Neural progenitor cell (in vitro differentiated cells): ENCODE measurements around the gene SNCAIP. TPM values are rescaled to one million over a fixed set of nuclear protein-coding genes. Genes with fewer than 3 reads are reported as not detected.
"Not testable (repeated sequence)": the region's sequence is repeated elsewhere in the genome, so short reads cannot be mapped to it uniquely, and the experiment has no call there.

Experiments
- DNase-seq: peaks from one replicate; pipeline ENCODE4 v3.0.0-alpha.2; 2016; ENCODE audit warnings: low spot score
- H2AFZ ChIP-seq: fragments of 200-600 bp; sonication (generic); replicated peaks from 2 replicates; pipeline ENCODE4 v1.6.1; 2016; ENCODE audit warnings: antibody characterized with exemption
- H3F3A ChIP-seq: fragments of 200-600 bp; sonication (generic); 2 replicates; pipeline ENCODE4 v1.6.1; 2016; ENCODE audit warnings: antibody characterized with exemption, low read depth
- H3K27ac ChIP-seq: fragments of 200-600 bp; sonication (generic); 2 replicates; pipeline ENCODE4 v1.5.1; 2016; ENCODE audit warnings: mild to moderate bottlenecking
- H3K27me3 ChIP-seq: fragments of 200-600 bp; sonication (generic); 2 replicates; pipeline ENCODE4 v1.6.1; 2016; ENCODE audit warnings: mild to moderate bottlenecking, moderate library complexity
- H3K36me3 ChIP-seq: fragments of 200-600 bp; sonication (generic); 2 replicates; pipeline ENCODE4 v1.5.1; 2016
- H3K4me1 ChIP-seq: fragments of 200-600 bp; sonication (generic); 2 replicates; pipeline ENCODE4 v1.6.1; 2016; ENCODE audit warnings: mixed run types
- H3K4me2 ChIP-seq: fragments of 200-600 bp; sonication (generic); 2 replicates; pipeline ENCODE4 v1.6.1; 2016
- H3K4me3 ChIP-seq: fragments of 200-600 bp; sonication (generic); 2 replicates; pipeline ENCODE4 v1.5.1; 2016
- H3K79me2 ChIP-seq: fragments of 200-600 bp; sonication (generic); 2 replicates; pipeline ENCODE4 v1.6.1; 2016; ENCODE audit warnings: low read depth
- H3K9ac ChIP-seq: fragments of 200-600 bp; sonication (generic); 2 replicates; pipeline ENCODE4 v1.6.1; 2016
- H3K9me3 ChIP-seq: fragments of 200-600 bp; sonication (generic); 2 replicates; pipeline ENCODE4 v1.5.1; 2016; ENCODE audit warnings: low read depth
- H4K20me1 ChIP-seq: fragments of 200-600 bp; sonication (generic); 2 replicates; pipeline ENCODE4 v1.6.1; 2016; ENCODE audit warnings: low read depth
- H3K27ac Mint-ChIP-seq: 3 replicates; pipeline ENCODE4 v1.8.0; 2021; ENCODE audit warnings: mixed read lengths
- H3K27me3 Mint-ChIP-seq: 2 replicates; pipeline ENCODE4 v1.8.0; 2022; ENCODE audit warnings: low read depth, mild to moderate bottlenecking, inconsistent platforms, moderate library complexity, mixed read lengths; ENCODE audit not compliant: insufficient read depth
- H3K36me3 Mint-ChIP-seq: 3 replicates; pipeline ENCODE4 v1.8.0; 2021; ENCODE audit warnings: mixed read lengths
- H3K4me1 Mint-ChIP-seq: 3 replicates; pipeline ENCODE4 v1.8.0; 2021; ENCODE audit warnings: mixed read lengths
- H3K4me3 Mint-ChIP-seq: 3 replicates; pipeline ENCODE4 v1.8.0; 2021; ENCODE audit warnings: mild to moderate bottlenecking, moderate library complexity, mixed read lengths
- H3K9me3 Mint-ChIP-seq: 3 replicates; pipeline ENCODE4 v1.8.0; 2020; ENCODE audit warnings: mixed read lengths
- EZH2 ChIP-seq: fragments of 200-600 bp; sonication (generic); IDR thresholded peaks from 2 replicates; pipeline ENCODE4 v1.6.1; 2017; ENCODE audit warnings: antibody characterized with exemption, mild to moderate bottlenecking, moderate library complexity
- EZH2phosphoT487 ChIP-seq: fragments of 200-600 bp; sonication (generic); IDR thresholded peaks from 2 replicates; pipeline ENCODE4 v1.6.1; 2017; ENCODE audit warnings: antibody characterized with exemption
- total RNA-seq: library from RNA; depleted of rRNA; stranded (reverse); fragments of >200 nt; gene quantifications from 2 replicates; pipeline ENCODE4 v1.2.3, GENCODE V29; 2015; ENCODE audit warnings: low replicate concordance
- TF ChIP-seq, protein P1 (sequence below): fragments of 200-600 bp; sonication (generic); IDR thresholded peaks from 2 replicates; pipeline ENCODE4 v1.5.1; 2017; ENCODE audit warnings: antibody characterized with exemption, mild to moderate bottlenecking

Gene SNCAIP
- total RNA-seq, 1 donor from 2014 or later, result 4.8 TPM

DNA sequence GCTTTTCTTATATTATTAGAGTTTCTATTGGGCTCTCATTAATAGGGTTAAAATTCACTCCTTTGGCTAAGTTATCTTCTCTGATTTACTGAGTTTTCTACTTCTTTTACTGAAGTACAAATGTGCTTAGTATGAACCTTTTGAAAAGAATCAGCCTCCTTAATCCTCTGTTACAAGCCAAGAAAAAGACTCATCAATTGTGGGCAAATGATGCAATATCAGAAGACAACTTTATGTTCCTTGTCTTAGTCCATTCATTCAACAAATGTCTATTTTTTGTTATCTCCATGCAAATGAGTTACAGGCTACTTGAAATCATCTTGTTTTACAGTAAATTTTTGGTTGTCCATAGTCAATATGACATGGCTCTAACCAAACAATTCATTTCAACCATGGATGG is 40.3 kb downstream of the SNCAIP start:
- H3K36me3 ChIP-seq, result no peaks in the 10 kb centered on the region
- no peaks in the 10 kb centered on the region for H3K79me2 ChIP-seq
- no peak overlapping the region for H3K4me3 Mint-ChIP-seq
- no peaks in the 10 kb centered on the region for H3K27me3 ChIP-seq
- peaks cover 11% of the 10 kb centered on the region for H3K4me1 Mint-ChIP-seq
- H3K27ac Mint-ChIP-seq, result no peak overlapping the region
- DNase-seq, result no peak
- no peaks in the 10 kb centered on the region for H3K9me3 Mint-ChIP-seq
- H2AFZ ChIP-seq, result no peak overlapping the region
- TF ChIP-seq EZH2, result no peak
- TF ChIP-seq EZH2phosphoT487, result no peak
- no peak overlapping the region for H3K4me3 ChIP-seq
- H3K4me2 ChIP-seq, result no peak overlapping the region
- H3K36me3 Mint-ChIP-seq, result no peaks in the 10 kb centered on the region
- H3K27ac ChIP-seq, result no peak overlapping the region
- no peak overlapping the region for H3K9ac ChIP-seq
- H3K27me3 Mint-ChIP-seq, result no peaks in the 10 kb centered on the region
- H3K9me3 ChIP-seq, result no peaks in the 10 kb centered on the region
- H3F3A ChIP-seq, result no peaks in the 10 kb centered on the region
- H3K4me1 ChIP-seq, result peaks cover 16% of the 10 kb centered on the region
- no peaks in the 10 kb centered on the region for H4K20me1 ChIP-seq

DNA sequence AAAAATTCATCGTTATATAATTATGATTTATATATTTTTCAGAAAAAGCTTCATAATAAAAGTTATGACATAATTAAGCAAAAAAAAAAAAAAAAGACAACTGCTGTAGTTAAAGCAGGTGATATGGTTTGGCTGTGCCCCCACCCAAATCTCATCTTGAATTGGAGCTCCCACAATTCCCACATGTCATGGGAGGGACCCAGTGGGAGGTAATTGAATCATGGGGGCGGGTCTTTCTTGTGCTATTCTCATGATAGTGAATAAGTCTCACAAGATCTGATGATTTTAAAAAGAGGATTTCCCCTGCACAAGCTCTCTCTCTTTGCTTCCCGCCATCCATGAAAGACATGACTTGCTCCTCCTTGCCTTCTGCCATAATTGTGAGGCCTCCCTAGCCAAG is 41.3 kb downstream of the SNCAIP start:
- H3K27ac Mint-ChIP-seq, H3K27me3 ChIP-seq, H3K36me3 ChIP-seq, H3K4me3 ChIP-seq, H3K9me3 Mint-ChIP-seq, H3K27me3 Mint-ChIP-seq, H3K9ac ChIP-seq, H2AFZ ChIP-seq, H3K4me3 Mint-ChIP-seq, H3K36me3 Mint-ChIP-seq, DNase-seq, H3F3A ChIP-seq, H4K20me1 ChIP-seq, H3K9me3 ChIP-seq, H3K79me2 ChIP-seq, H3K27ac ChIP-seq: not testable (repeated sequence)
- Histone ChIP-seq H3K4me2 (peak overlapping the region; percentile 59), H3K4me1 (peaks cover 16% of the 10 kb centered on the region)
- peaks cover 12% of the 10 kb centered on the region for H3K4me1 Mint-ChIP-seq

DNA sequence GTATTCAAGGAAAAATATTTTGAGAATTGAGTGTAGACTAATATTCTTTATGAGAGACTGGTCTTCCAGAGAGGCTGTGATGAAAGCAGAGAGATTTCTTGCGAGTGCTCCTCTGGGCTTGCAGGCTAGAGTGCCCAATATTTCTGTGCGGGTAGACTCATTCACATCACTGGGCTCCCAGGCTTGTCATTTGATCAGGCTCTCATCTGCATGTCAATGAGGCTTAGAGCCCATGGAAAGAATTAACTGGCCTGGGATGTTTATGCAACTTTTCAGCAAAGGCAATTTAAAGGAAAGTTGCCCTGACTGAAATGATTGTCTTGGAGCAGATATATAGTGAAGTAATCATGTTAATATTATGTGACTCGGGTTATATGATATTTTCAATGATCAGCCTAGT is 42.3 kb downstream of the SNCAIP start:
- no peak overlapping the region for H3K4me3 Mint-ChIP-seq
- no peaks in the 10 kb centered on the region for H3K27me3 Mint-ChIP-seq
- H3K4me1 ChIP-seq, result peaks cover 16% of the 10 kb centered on the region
- no peak overlapping the region for H3K9ac ChIP-seq
- H4K20me1 ChIP-seq, result no peaks in the 10 kb centered on the region
- no peaks in the 10 kb centered on the region for H3K27me3 ChIP-seq
- peak overlapping the region; percentile 59 for H3K4me2 ChIP-seq
- no peak overlapping the region for H3K27ac Mint-ChIP-seq
- no peak overlapping the region for H2AFZ ChIP-seq
- no peaks in the 10 kb centered on the region for H3K36me3 ChIP-seq
- H3K9me3 Mint-ChIP-seq, result no peaks in the 10 kb centered on the region
- no peak overlapping the region for H3K27ac ChIP-seq
- H3K9me3 ChIP-seq, result no peaks in the 10 kb centered on the region
- H3F3A ChIP-seq, result no peaks in the 10 kb centered on the region
- H3K79me2 ChIP-seq, result no peaks in the 10 kb centered on the region
- H3K4me1 Mint-ChIP-seq, result peaks cover 16% of the 10 kb centered on the region
- DNase-seq, result peak; percentile 75
- H3K36me3 Mint-ChIP-seq, result no peaks in the 10 kb centered on the region
- TF ChIP-seq EZH2 (no peak), EZH2phosphoT487 (no peak)
- TF ChIP-seq, protein P1, sequence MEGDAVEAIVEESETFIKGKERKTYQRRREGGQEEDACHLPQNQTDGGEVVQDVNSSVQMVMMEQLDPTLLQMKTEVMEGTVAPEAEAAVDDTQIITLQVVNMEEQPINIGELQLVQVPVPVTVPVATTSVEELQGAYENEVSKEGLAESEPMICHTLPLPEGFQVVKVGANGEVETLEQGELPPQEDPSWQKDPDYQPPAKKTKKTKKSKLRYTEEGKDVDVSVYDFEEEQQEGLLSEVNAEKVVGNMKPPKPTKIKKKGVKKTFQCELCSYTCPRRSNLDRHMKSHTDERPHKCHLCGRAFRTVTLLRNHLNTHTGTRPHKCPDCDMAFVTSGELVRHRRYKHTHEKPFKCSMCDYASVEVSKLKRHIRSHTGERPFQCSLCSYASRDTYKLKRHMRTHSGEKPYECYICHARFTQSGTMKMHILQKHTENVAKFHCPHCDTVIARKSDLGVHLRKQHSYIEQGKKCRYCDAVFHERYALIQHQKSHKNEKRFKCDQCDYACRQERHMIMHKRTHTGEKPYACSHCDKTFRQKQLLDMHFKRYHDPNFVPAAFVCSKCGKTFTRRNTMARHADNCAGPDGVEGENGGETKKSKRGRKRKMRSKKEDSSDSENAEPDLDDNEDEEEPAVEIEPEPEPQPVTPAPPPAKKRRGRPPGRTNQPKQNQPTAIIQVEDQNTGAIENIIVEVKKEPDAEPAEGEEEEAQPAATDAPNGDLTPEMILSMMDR, result no peak
- no peak overlapping the region for H3K4me3 ChIP-seq

DNA sequence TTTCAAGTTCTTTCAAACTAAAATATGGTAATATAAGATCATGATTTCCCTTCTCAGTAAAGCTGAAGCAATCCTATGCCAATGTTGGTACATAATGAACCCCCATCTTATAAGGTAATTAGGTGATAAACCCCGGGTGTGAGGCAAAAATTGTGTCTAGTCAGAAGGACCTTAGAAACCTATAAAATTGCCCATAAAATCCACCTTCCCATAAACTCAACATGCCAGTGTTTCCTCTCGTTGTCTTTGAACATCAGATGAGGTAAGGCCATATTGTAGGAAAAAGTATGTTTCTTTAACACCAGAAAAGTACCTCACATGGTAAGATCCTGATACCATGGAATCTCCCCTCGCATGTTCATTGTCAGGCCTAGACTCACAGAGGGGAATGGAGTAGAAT is 43.3 kb downstream of the SNCAIP start:
- Mint-ChIP-seq H3K4me1 (peaks cover 16% of the 10 kb centered on the region), H3K27ac (no peak overlapping the region)

More for the DNA sequence above, 43.3 kb downstream of the SNCAIP start:
- H3K27me3 ChIP-seq, result no peaks in the 10 kb centered on the region
- H3K9me3 Mint-ChIP-seq, result no peaks in the 10 kb centered on the region
- no peaks in the 10 kb centered on the region for H3K79me2 ChIP-seq
- no peaks in the 10 kb centered on the region for H3F3A ChIP-seq
- H3K9ac ChIP-seq, result no peak overlapping the region
- no peak overlapping the region for H3K4me3 ChIP-seq
- H3K4me2 ChIP-seq, result no peak overlapping the region
- no peaks in the 10 kb centered on the region for H3K36me3 Mint-ChIP-seq
- H4K20me1 ChIP-seq, result no peaks in the 10 kb centered on the region
- H3K27me3 Mint-ChIP-seq, result no peaks in the 10 kb centered on the region
- no peak overlapping the region for H3K27ac ChIP-seq
- no peak for DNase-seq
- H3K36me3 ChIP-seq, result no peaks in the 10 kb centered on the region
- no peaks in the 10 kb centered on the region for H3K9me3 ChIP-seq
- no peak overlapping the region for H2AFZ ChIP-seq
- TF ChIP-seq, protein P1, result no peak
- TF ChIP-seq EZH2phosphoT487 (no peak), EZH2 (no peak)
- H3K4me1 ChIP-seq, result peaks cover 16% of the 10 kb centered on the region
- H3K4me3 Mint-ChIP-seq, result no peak overlapping the region
